Pancreas (tissue), 10 donors: ENCODE data around the gene GALC. TPM values are rescaled to one million over a fixed set of nuclear protein-coding genes. Genes with fewer than 3 reads are reported as not detected.
A peak's percentile ranks its signal among the peaks of the same experiment; 100 is the strongest.

ENCODE experiments used
- ATAC-seq, 4 donors: fragments of 200-7000 bp; cut with Tn5 transposase; one replicate each; pipeline versions ENCODE4 v1.8.0 to v1.9.1; 2020; ENCODE audit warnings: mild to moderate bottlenecking in 4 of 4, moderate library complexity in 4 of 4
- DNase-seq, 6 donors: peaks; one replicate each; pipeline ENCODE4 v3.0.0-alpha.2; 2020
- FAIRE-seq: peaks from 2 replicates; lab custom pipeline; 2012; peaks lifted over from hg19 to GRCh38; lab: Jason Lieb, UNC
- H3K27ac ChIP-seq, 4 donors: fragments of 200-600 bp; sonication (generic); 1 replicate in 3 of 4; 2 replicates in 1 of 4; pipeline versions ENCODE4 v1.5.0 to v1.8.0; 2020
- H3K27me3 ChIP-seq, 4 donors: fragments of 200-600 bp; one replicate each; pipeline ENCODE4 v1.8.0; 2021
- H3K36me3 ChIP-seq, 3 donors: fragments of 200-600 bp; sonication (generic) in 1 of 3; one replicate each; pipeline versions ENCODE4 v1.5.0 to v1.8.0; 2020 to 2021
- H3K4me1 ChIP-seq, 3 donors: fragments of 200-600 bp; one replicate each; pipeline ENCODE4 v1.8.0; 2021
- H3K4me3 ChIP-seq, 4 donors: fragments of 200-600 bp; sonication (generic) in 2 of 4; one replicate each; pipeline versions ENCODE4 v1.5.0 to v1.8.0; 2020 to 2021
- H3K9me3 ChIP-seq, 4 donors: fragments of 200-600 bp; one replicate each; pipeline ENCODE4 v1.8.0; 2021
- CTCF ChIP-seq, 4 donors: fragments of 200-600 bp; sonication (generic) in 3 of 4; IDR thresholded peaks; one replicate each; pipeline versions ENCODE4 v1.5.0 to v1.8.0; 2021; ENCODE audit warnings: antibody characterized with exemption in 4 of 4
- WGBS, 2 donors: extraction: QIAGEN DNeasy Blood & Tissue Kit; methylation state at CpG; one replicate each; pipeline ENCODE4 v1.1.7; 2013; 5-methylcytosine and 5-hydroxymethylcytosine counted together
- intact Hi-C, 3 donors: fragments of 100-400 bp; cut with DNase I; formaldehyde crosslinking; loops; one replicate each; pipeline versions ENCODE4 v1.11.1 to v1.14.2; 2022
- polyA plus RNA-seq, 2 donors: library from polyadenylated mRNA; stranded (reverse); fragments of 200-250 nt; gene quantifications; one replicate each; pipeline ENCODE4 v1.2.3, GENCODE V29; 2013
- total RNA-seq, 6 donors: library from RNA; stranded (reverse); fragmentation: NEBNext Ultra II Directional in 4 of 6; extraction: Animal tissue kit (Norgen Biotek cat#: 25700) in 4 of 6; gene quantifications; one replicate each; pipeline versions ENCODE4 v1.2.1 to v1.2.4, GENCODE V29; 2021 to 2023
- donor health status: healthy with polysubstance abuse.
- donor health status: DM: no; HTN: no; CAD: no; lungs with moderate emphysema.
- donor health status: DM: no; HTN: no; CAD: no.
- donor health status: control.
- donor health status: control.
- donor health status: Bipolar disorder and iron deficiency.
- donor health status: DM: yes; HTN: yes; CAD: no.
- donor health status: DM: no; HTN: no; CAD: no.
- donor health status: DM: no; HTN: no; CAD: no.
- donor health status: DM: yes; HTN: yes; CAD: no.

The GALC gene
- total and polyA plus RNA-seq, 8 donors = 5.3 to 17.6 (median 9.9) TPM

- Histone ChIP-seq H3K27ac (no peak overlapping the region), H3K4me3 (no peak overlapping the region), H3K27me3 (no peaks in the 10 kb centered on the region), H3K9me3 (no peaks in the 10 kb centered on the region), H3K36me3 (no peaks in the 10 kb centered on the region), H3K4me1 (no peaks in the 10 kb centered on the region)
- no peak for TF ChIP-seq CTCF (IDR thresholded peaks at IDR 0.05)
- intact Hi-C loops = no loop called here
- DNase-seq (no peak), ATAC-seq (no peak), FAIRE-seq (no peak)
- whole genome bisulfite sequencing, 2 donors = 50 to 64% methylated on average over 2 of the region's 2 CpGs
Observed at GRCh38 chr14:88034076-88034475, 41.1 kb upstream of the GALC start.

GRCh38 chr14:88032373-88032772, 39.4 kb upstream of the GALC start:
- H3K27ac ChIP-seq = no peak overlapping the region
- intact Hi-C loops = no loop called here
- DNase-seq = no peak
- H3K36me3 ChIP-seq = no peaks in the 10 kb centered on the region
- no peak for FAIRE-seq
- H3K4me3 ChIP-seq = no peak overlapping the region
- H3K27me3 ChIP-seq = no peaks in the 10 kb centered on the region
- no peaks in the 10 kb centered on the region for H3K9me3 ChIP-seq
- WGBS, 2 donors = 95 to 97% methylated on average over 1 of the region's 1 CpG
- H3K4me1 ChIP-seq = no peaks in the 10 kb centered on the region
- peak in 1 of 4 donors; percentile 18 for ATAC-seq
- no peak for TF ChIP-seq CTCF (IDR thresholded peaks at IDR 0.05)

GRCh38 chr14:88030892-88031291, 37.9 kb upstream of the GALC start:
- no peak for TF ChIP-seq CTCF (IDR thresholded peaks at IDR 0.05)
- DNase-seq (no peak), ATAC-seq (no peak), FAIRE-seq (no peak)
- intact Hi-C loops = no loop called here
- no peaks in the 10 kb centered on the region for H3K36me3 ChIP-seq
- H3K27ac ChIP-seq = no peak overlapping the region
- H3K27me3 ChIP-seq = no peaks in the 10 kb centered on the region
- 41 to 55% methylated on average over 1 of the region's 1 CpG for WGBS, 2 donors
- no peaks in the 10 kb centered on the region for H3K4me1 ChIP-seq
- H3K4me3 ChIP-seq = no peak overlapping the region
- H3K9me3 ChIP-seq = no peaks in the 10 kb centered on the region

DNA sequence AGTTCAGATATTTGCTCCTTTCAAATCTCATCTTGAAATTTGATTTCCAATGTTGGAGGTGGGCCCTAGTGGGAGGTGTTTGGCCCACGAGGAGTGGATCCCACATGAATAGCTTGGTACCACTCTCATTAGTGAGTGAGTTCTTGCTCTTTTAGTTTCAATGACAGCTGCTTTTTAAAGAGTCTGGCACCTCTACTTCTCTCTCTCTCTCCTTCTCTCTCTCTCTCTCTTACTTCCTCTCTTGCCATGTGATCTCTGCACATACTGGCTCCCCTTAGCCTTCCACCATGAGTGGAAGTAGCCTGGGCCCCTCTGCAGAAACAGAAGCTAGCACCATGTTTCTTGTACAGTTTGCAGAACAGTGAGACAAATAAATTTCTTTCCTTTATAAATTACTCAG, 37.1 kb upstream of the GALC start:
- H3K27ac ChIP-seq = no peak overlapping the region
- no peaks in the 10 kb centered on the region for H3K4me1 ChIP-seq
- DNase-seq = no peak
- H3K4me3 ChIP-seq = no peak overlapping the region
- peak in 2 of 4 donors; percentile 17 to 51 for ATAC-seq
- TF ChIP-seq CTCF (IDR thresholded peaks at IDR 0.05) = no peak
- H3K36me3 ChIP-seq = no peaks in the 10 kb centered on the region
- H3K27me3 ChIP-seq = no peaks in the 10 kb centered on the region
- H3K9me3 ChIP-seq = no peaks in the 10 kb centered on the region
- WGBS, 2 donors = 44 to 69% methylated on average over 1 of the region's 1 CpG
- intact Hi-C loops = no loop called here
- FAIRE-seq = no peak

- Histone ChIP-seq H3K27ac (no peak overlapping the region), H3K9me3 (no peaks in the 10 kb centered on the region), H3K4me3 (no peak overlapping the region), H3K4me1 (no peaks in the 10 kb centered on the region), H3K27me3 (no peaks in the 10 kb centered on the region), H3K36me3 (no peaks in the 10 kb centered on the region)
- FAIRE-seq (no peak), ATAC-seq (no peak), DNase-seq (no peak)
- intact Hi-C loops = loop anchor here in 1 of 3 donors (10.0 kb wide), 1 partner anchor 125 kb away; no protein-coding TSS in a partner anchor
- TF ChIP-seq CTCF (IDR thresholded peaks at IDR 0.05) = no peak
- WGBS, 2 donors = 52 to 67% methylated on average over 2 of the region's 2 CpGs
Observed at GRCh38 chr14:88029500-88029899, 36.5 kb upstream of the GALC start.
